H9 (cell line): ENCODE results near the gene TMEM158. TPM values are rescaled to one million over a fixed set of nuclear protein-coding genes. Genes with fewer than 3 reads are reported as not detected.
A peak's percentile ranks its signal among the peaks of the same experiment; 100 is the strongest.

Experiments
- DNase-seq: peaks from one replicate; pipeline ENCODE4 v3.0.0-alpha.2; 2017
- H2AFZ ChIP-seq: one replicate; pipeline ENCODE4 v1.6.1; 2013; ENCODE audit warnings: mild to moderate bottlenecking, low read length, control low read depth, moderate library complexity
- H2AK5ac ChIP-seq: 2 replicates; pipeline ENCODE4 v1.6.1; 2013; ENCODE audit warnings: low read length, control low read depth, mixed read lengths; ENCODE audit not compliant: insufficient read length
- H2BK120ac ChIP-seq: one replicate; pipeline ENCODE4 v1.6.1; 2013; ENCODE audit warnings: low read depth, mild to moderate bottlenecking, low read length, control low read depth, inconsistent platforms; ENCODE audit not compliant: poor library complexity, severe bottlenecking
- H2BK12ac ChIP-seq: 2 replicates; pipeline ENCODE4 v1.6.1; 2013; ENCODE audit warnings: low read length, control low read depth, mixed read lengths, low read depth; ENCODE audit not compliant: insufficient read length
- H2BK15ac ChIP-seq: 2 replicates; pipeline ENCODE4 v1.6.1; 2013; ENCODE audit warnings: low read depth, low read length, control low read depth
- H2BK20ac ChIP-seq: one replicate; pipeline ENCODE4 v1.6.1; 2013; ENCODE audit warnings: low read depth, mild to moderate bottlenecking, low read length, control low read depth, inconsistent platforms; ENCODE audit not compliant: poor library complexity, severe bottlenecking
- H2BK5ac ChIP-seq: 2 replicates; pipeline ENCODE4 v1.6.1; 2013; ENCODE audit warnings: low read length, control low read depth, mixed read lengths; ENCODE audit not compliant: insufficient read length
- H3K14ac ChIP-seq: 2 replicates; pipeline ENCODE4 v1.6.1; 2013; ENCODE audit warnings: low read length, control low read depth; ENCODE audit not compliant: insufficient read depth
- H3K18ac ChIP-seq: 2 replicates; pipeline ENCODE4 v1.6.1; 2013; ENCODE audit warnings: low read depth, mild to moderate bottlenecking, mixed read lengths, low read length, control low read depth; ENCODE audit not compliant: insufficient read length
- H3K23ac ChIP-seq: 2 replicates; pipeline ENCODE4 v1.6.1; 2013; ENCODE audit warnings: low read length, control low read depth, mixed read lengths, low read depth; ENCODE audit not compliant: insufficient read length
- H3K23me2 ChIP-seq: 2 replicates; pipeline ENCODE4 v1.6.1; 2013; ENCODE audit warnings: low read depth, mild to moderate bottlenecking, mixed read lengths, low read length, control low read depth; ENCODE audit not compliant: insufficient read length, poor library complexity, severe bottlenecking
- H3K27ac ChIP-seq: 2 replicates; pipeline ENCODE4 v1.5.1; 2013; ENCODE audit warnings: low read length, control low read depth, mixed read lengths, low read depth; ENCODE audit not compliant: insufficient read length
- H3K27me3 ChIP-seq: 2 replicates; pipeline ENCODE4 v1.6.1; 2013; ENCODE audit warnings: low read length, control low read depth, inconsistent platforms; ENCODE audit not compliant: insufficient read depth
- H3K4ac ChIP-seq: 2 replicates; pipeline ENCODE4 v1.6.1; 2013; ENCODE audit warnings: low read depth, mild to moderate bottlenecking, control low read depth, inconsistent platforms, low read length, moderate library complexity
- H3K4me1 ChIP-seq: 2 replicates; pipeline ENCODE4 v1.6.1; 2013; ENCODE audit warnings: low read length, control low read depth, inconsistent platforms; ENCODE audit not compliant: insufficient read depth
- H3K4me2 ChIP-seq: 2 replicates; pipeline ENCODE4 v1.6.1; 2013; ENCODE audit warnings: low read length, control low read depth, mixed read lengths; ENCODE audit not compliant: insufficient read length, insufficient read depth
- H3K56ac ChIP-seq: 2 replicates; pipeline ENCODE4 v1.6.1; 2013; ENCODE audit warnings: low read depth, mild to moderate bottlenecking, mixed read lengths, low read length, control low read depth; ENCODE audit not compliant: insufficient read length
- H3K79me1 ChIP-seq: 2 replicates; pipeline ENCODE4 v1.6.1; 2013; ENCODE audit warnings: low read depth, mild to moderate bottlenecking, moderate library complexity, low read length, control low read depth, inconsistent platforms; ENCODE audit not compliant: insufficient read depth, poor library complexity, severe bottlenecking
- H3K79me2 ChIP-seq: 2 replicates; pipeline ENCODE4 v1.6.1; 2013; ENCODE audit warnings: low read length, control low read depth, inconsistent platforms; ENCODE audit not compliant: insufficient read depth
- H3K9ac ChIP-seq: 2 replicates; pipeline ENCODE4 v1.6.1; 2013; ENCODE audit warnings: low read length, control low read depth, mixed read lengths; ENCODE audit not compliant: insufficient read length; ENCODE audit errors: extremely low read depth
- H3K9me3 ChIP-seq: one replicate; pipeline ENCODE4 v1.6.1; 2013; ENCODE audit warnings: low read depth, low read length, inconsistent platforms; ENCODE audit not compliant: control insufficient read depth
- H3T11ph ChIP-seq: one replicate; pipeline ENCODE4 v1.6.1; 2013; ENCODE audit warnings: mild to moderate bottlenecking, low read length, control low read depth, inconsistent platforms
- H4K20me1 ChIP-seq: one replicate; pipeline ENCODE4 v1.6.1; 2013; ENCODE audit not compliant: control insufficient read depth, insufficient read length, insufficient read depth
- H4K5ac ChIP-seq: 2 replicates; pipeline ENCODE4 v1.6.1; 2013; ENCODE audit warnings: low read depth, mild to moderate bottlenecking, mixed read lengths, low read length, control low read depth; ENCODE audit not compliant: insufficient read length
- H4K8ac ChIP-seq: replicated peaks from 2 replicates; pipeline ENCODE4 v1.6.1; 2013; ENCODE audit warnings: low read length, control low read depth, mixed read lengths, low read depth; ENCODE audit not compliant: insufficient read length
- H4K91ac ChIP-seq: 2 replicates; pipeline ENCODE4 v1.6.1; 2013; ENCODE audit warnings: low read depth, mild to moderate bottlenecking, moderate library complexity, mixed read lengths, low read length, control low read depth; ENCODE audit not compliant: insufficient read length
- H3K27ac Mint-ChIP-seq, 3 experiments: 2 replicates in 2 of 3; 3 replicates in 1 of 3; pipeline ENCODE4 v1.8.0; 2020 to 2021; ENCODE audit warnings: mixed read lengths in 3 of 3, mild to moderate bottlenecking in 1 of 3, moderate library complexity in 1 of 3
- H3K27me3 Mint-ChIP-seq: 2 replicates; pipeline ENCODE4 v1.8.0; 2021; ENCODE audit warnings: low read depth, mild to moderate bottlenecking, moderate library complexity, mixed read lengths
- H3K36me3 Mint-ChIP-seq, 3 experiments: 2 replicates in 2 of 3; 3 replicates in 1 of 3; pipeline ENCODE4 v1.8.0; 2020 to 2021; ENCODE audit warnings: low read depth in 3 of 3, mixed read lengths in 3 of 3; ENCODE audit not compliant: insufficient read depth in 1 of 3
- H3K4me1 Mint-ChIP-seq, 2 experiments: 2 replicates each; pipeline ENCODE4 v1.8.0; 2020; ENCODE audit warnings: mixed read lengths in 2 of 2
- H3K4me3 Mint-ChIP-seq, 2 experiments: 2 replicates in 1 of 2; 3 replicates in 1 of 2; pipeline ENCODE4 v1.8.0; 2020 to 2021; ENCODE audit warnings: mild to moderate bottlenecking in 2 of 2, mixed read lengths in 2 of 2, moderate library complexity in 1 of 2
- H3K9me3 Mint-ChIP-seq, 2 experiments: 2 replicates in 1 of 2; 3 replicates in 1 of 2; pipeline ENCODE4 v1.8.0; 2020; ENCODE audit warnings: mild to moderate bottlenecking in 2 of 2, mixed read lengths in 2 of 2, moderate library complexity in 1 of 2
- whole genome bisulfite sequencing: extraction: QIAGEN DNeasy Blood & Tissue Kit; methylation state at CpG from one replicate; pipeline ENCODE4 v1.1.7; 2013; ENCODE audit warnings: missing lambda C conversion rate, low lambda C conversion rate, mixed read lengths; ENCODE audit not compliant: insufficient read length; ENCODE audit errors: extremely low coverage; 5-methylcytosine and 5-hydroxymethylcytosine counted together
- total RNA-seq: library from RNA; stranded (reverse); gene quantifications from 2 replicates; pipeline ENCODE4 v1.2.1, GENCODE V29; 2021
- TF ChIP-seq, protein P1 (sequence below): fragments of 200-600 bp; sonication (generic); conservative IDR thresholded peaks from 3 replicates; pipeline ENCODE4 v1.8.0; 2021; ENCODE audit warnings: antibody characterized with exemption, mild to moderate bottlenecking

Gene TMEM158
- total RNA-seq, 1 experiment from 2014 or later, result 29.1 TPM

DNA sequence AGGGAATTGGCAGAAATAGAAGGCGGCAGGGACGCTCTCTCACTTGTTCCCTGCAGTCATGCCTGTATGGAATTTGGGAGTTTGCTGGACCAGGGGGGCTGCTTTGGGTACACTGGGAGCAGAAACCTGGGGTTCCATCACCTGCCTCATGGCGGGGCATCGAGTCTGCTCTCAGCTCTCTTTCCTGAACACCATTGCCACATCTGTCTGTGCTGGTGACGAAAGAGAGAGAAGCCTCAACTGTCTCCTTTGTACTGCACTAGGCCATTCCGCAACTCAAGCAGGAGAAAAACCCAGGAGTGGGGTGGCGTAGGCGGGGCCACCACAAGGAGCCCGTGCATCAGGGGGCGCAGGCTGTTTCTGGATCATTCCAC, 14.0 kb downstream of the TMEM158 start:
- H2AK5ac ChIP-seq, result no peak overlapping the region
- no peak overlapping the region for H2BK120ac ChIP-seq
- H2BK15ac ChIP-seq, result no peak overlapping the region
- no peak overlapping the region for H3K18ac ChIP-seq
- H2BK20ac ChIP-seq, result no peak overlapping the region
- no peak for DNase-seq
- H3K27ac Mint-ChIP-seq, result no peak overlapping the region
- H4K5ac ChIP-seq, result no peak overlapping the region
- no peak overlapping the region for H2BK5ac ChIP-seq
- no peak overlapping the region for H3K4me2 ChIP-seq
- H3K27me3 Mint-ChIP-seq, result peaks cover 16% of the 10 kb centered on the region
- H3K27ac ChIP-seq, result no peak overlapping the region
- H3K9ac ChIP-seq, result no peak overlapping the region
- no peak overlapping the region for H3K4me3 Mint-ChIP-seq
- H3K4me1 Mint-ChIP-seq, result peaks cover 16 to 22% of the 10 kb centered on the region in 2 experiments
- H3K4ac ChIP-seq, result no peak overlapping the region
- WGBS, result no CpG with 5 or more reads among the region's 10 CpGs
- no peaks in the 10 kb centered on the region for H3K4me1 ChIP-seq
- H3T11ph ChIP-seq, result no peak overlapping the region
- no peak overlapping the region for H3K23ac ChIP-seq
- H3K56ac ChIP-seq, result no peak overlapping the region
- no peaks in the 10 kb centered on the region for H3K79me1 ChIP-seq
- H2BK12ac ChIP-seq, result no peak overlapping the region
- H3K9me3 ChIP-seq, result no peaks in the 10 kb centered on the region
- no peaks in the 10 kb centered on the region for H4K20me1 ChIP-seq
- TF ChIP-seq, protein P1, sequence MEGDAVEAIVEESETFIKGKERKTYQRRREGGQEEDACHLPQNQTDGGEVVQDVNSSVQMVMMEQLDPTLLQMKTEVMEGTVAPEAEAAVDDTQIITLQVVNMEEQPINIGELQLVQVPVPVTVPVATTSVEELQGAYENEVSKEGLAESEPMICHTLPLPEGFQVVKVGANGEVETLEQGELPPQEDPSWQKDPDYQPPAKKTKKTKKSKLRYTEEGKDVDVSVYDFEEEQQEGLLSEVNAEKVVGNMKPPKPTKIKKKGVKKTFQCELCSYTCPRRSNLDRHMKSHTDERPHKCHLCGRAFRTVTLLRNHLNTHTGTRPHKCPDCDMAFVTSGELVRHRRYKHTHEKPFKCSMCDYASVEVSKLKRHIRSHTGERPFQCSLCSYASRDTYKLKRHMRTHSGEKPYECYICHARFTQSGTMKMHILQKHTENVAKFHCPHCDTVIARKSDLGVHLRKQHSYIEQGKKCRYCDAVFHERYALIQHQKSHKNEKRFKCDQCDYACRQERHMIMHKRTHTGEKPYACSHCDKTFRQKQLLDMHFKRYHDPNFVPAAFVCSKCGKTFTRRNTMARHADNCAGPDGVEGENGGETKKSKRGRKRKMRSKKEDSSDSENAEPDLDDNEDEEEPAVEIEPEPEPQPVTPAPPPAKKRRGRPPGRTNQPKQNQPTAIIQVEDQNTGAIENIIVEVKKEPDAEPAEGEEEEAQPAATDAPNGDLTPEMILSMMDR, result 0 out of 3 replicates have a peak, but pooled peaks have one; percentile 20
- no peak overlapping the region for H2AFZ ChIP-seq
- no peak overlapping the region for H3K14ac ChIP-seq
- no peaks in the 10 kb centered on the region; a peak in 1 of 5 replicates for H3K9me3 Mint-ChIP-seq
- H4K91ac ChIP-seq, result no peak overlapping the region
- no peaks in the 10 kb centered on the region for H3K79me2 ChIP-seq
- H3K23me2 ChIP-seq, result no peaks in the 10 kb centered on the region
- H3K27me3 ChIP-seq, result no peaks in the 10 kb centered on the region
- no peaks in the 10 kb centered on the region for H3K36me3 Mint-ChIP-seq
- no peak overlapping the region for H4K8ac ChIP-seq
